Suprapubic skin (tissue), 4 donors: ENCODE data around the gene KDM4B. TPM values are rescaled to one million over a fixed set of nuclear protein-coding genes. Genes with fewer than 3 reads are reported as not detected.

ENCODE experiments used
- DNase-seq, 2 donors: peaks; one replicate each; pipeline ENCODE4 v3.0.0-alpha.2; 2019; ENCODE audit warnings: low spot score in 2 of 2
- H3K27ac ChIP-seq: fragments of 200-600 bp; sonication (generic); one replicate; pipeline ENCODE4 v1.5.1; 2019
- H3K27me3 ChIP-seq: fragments of 200-600 bp; sonication (generic); one replicate; pipeline ENCODE4 v1.5.1; 2019
- H3K36me3 ChIP-seq: fragments of 200-600 bp; sonication (generic); one replicate; pipeline ENCODE4 v1.5.1; 2019
- H3K4me1 ChIP-seq: fragments of 200-600 bp; sonication (generic); one replicate; pipeline ENCODE4 v1.5.1; 2019
- H3K4me3 ChIP-seq: fragments of 200-600 bp; sonication (generic); one replicate; pipeline ENCODE4 v1.5.1; 2019; ENCODE audit warnings: mild to moderate bottlenecking
- H3K9me3 ChIP-seq: fragments of 200-600 bp; sonication (generic); one replicate; pipeline ENCODE4 v1.5.1; 2019
- CTCF ChIP-seq, 2 donors: fragments of 200-600 bp in 1 of 2; fragments of 450-650 bp in 1 of 2; sonication (generic) in 1 of 2; IDR thresholded peaks; one replicate each; pipeline ENCODE4 v1.5.1; 2016 to 2019; ENCODE audit warnings: antibody characterized with exemption in 2 of 2, mild to moderate bottlenecking in 1 of 2, moderate library complexity in 1 of 2
- EP300 ChIP-seq: sonication (generic); formaldehyde crosslinking; IDR thresholded peaks from one replicate; pipeline ENCODE4 v1.6.1; 2017; ENCODE audit warnings: antibody characterized with exemption
- POLR2A ChIP-seq, 2 donors: fragments of 450-650 bp; IDR thresholded peaks; one replicate each; pipeline ENCODE4 v1.6.1; 2017; ENCODE audit warnings: antibody characterized with exemption in 2 of 2, mild to moderate bottlenecking in 2 of 2, moderate library complexity in 2 of 2
- POLR2AphosphoS5 ChIP-seq, 3 donors: sonication (generic); formaldehyde crosslinking; IDR thresholded peaks; one replicate each; pipeline ENCODE4 v1.6.1; 2017; ENCODE audit warnings: antibody characterized with exemption in 3 of 3
- WGBS: methylation state at CpG from one replicate; pipeline ENCODE4 v1.1.5; 2018; 5-methylcytosine and 5-hydroxymethylcytosine counted together
- total RNA-seq, 4 donors: library from RNA; depleted of rRNA; stranded (reverse); fragments of >200 nt; gene quantifications; one replicate each; pipeline ENCODE4 v1.1.0, GENCODE V29; 2016

The KDM4B gene
- total RNA-seq, 4 donors from 2014 or later, result 34.2 to 82.7 (median 48.7) TPM

DNA sequence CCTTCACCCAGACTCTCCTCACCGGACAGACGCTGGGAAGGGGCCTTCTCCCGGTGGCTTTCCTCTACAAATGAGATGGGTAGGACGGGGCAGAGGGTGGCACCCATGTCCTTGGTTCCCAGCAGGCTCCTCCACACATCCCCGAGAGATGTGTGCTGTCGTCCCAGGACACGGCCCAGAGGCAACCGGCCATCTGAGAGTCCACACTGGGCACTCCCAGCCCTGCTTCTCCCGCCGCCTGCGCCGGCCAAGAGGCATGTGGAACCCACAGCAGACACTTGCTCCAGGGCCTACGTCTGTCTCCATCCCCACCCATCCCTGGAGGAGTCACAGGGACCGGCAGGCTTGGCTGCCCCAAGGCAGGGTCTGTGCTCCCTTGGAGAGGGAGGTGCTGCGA, 179.9 kb downstream of the KDM4B start:
- H3K36me3 ChIP-seq, result peaks cover 58% of the 10 kb centered on the region
- TF ChIP-seq EP300 (no peak), POLR2A (IDR thresholded peaks at IDR 0.05) (no peak), POLR2AphosphoS5 (IDR thresholded peaks at IDR 0.05) (no peak), CTCF (IDR thresholded peaks at IDR 0.05) (no peak)
- DNase-seq, result peak in 1 of 2 donors; percentile 61

DNA sequence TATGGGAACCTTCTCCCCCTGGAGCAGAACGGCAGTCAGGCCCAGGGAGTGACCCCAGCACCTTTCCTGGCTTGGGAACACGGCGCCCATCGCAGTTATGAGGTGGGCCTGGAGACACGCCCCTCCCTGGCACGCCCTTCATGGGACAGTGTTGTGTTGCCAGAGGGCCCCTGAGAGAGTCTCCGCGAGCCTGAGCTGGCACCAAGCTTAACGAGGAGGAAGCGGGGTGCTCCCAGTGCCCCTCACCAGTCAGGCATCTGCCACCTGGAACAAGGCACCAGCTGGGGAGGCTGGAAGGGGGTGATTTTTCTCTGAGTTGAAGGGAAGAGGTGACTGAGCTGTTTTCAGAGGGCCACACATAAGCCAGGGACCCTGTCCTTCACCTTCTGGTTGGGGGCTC, 180.6 kb downstream of the KDM4B start:
- Histone ChIP-seq H3K36me3 (peaks cover 51% of the 10 kb centered on the region), H3K9me3 (no peaks in the 10 kb centered on the region), H3K4me1 (peaks cover 27% of the 10 kb centered on the region), H3K4me3 (no peak overlapping the region), H3K27ac (no peak overlapping the region), H3K27me3 (no peaks in the 10 kb centered on the region)
- peak in 1 of 2 donors; percentile 66 for DNase-seq
- TF ChIP-seq EP300 (no peak), POLR2A (IDR thresholded peaks at IDR 0.05) (no peak), POLR2AphosphoS5 (IDR thresholded peaks at IDR 0.05) (no peak), CTCF (IDR thresholded peaks at IDR 0.05) (no peak)
- 39% methylated on average over 10 of the region's 10 CpGs for WGBS

More for the DNA sequence above, 179.9 kb downstream of the KDM4B start:
- 52% methylated on average over 11 of the region's 15 CpGs for WGBS
- Histone ChIP-seq H3K27ac (peak overlapping the region; percentile 85), H3K4me1 (peaks cover 27% of the 10 kb centered on the region), H3K27me3 (no peaks in the 10 kb centered on the region), H3K9me3 (no peaks in the 10 kb centered on the region), H3K4me3 (no peak overlapping the region)

DNA sequence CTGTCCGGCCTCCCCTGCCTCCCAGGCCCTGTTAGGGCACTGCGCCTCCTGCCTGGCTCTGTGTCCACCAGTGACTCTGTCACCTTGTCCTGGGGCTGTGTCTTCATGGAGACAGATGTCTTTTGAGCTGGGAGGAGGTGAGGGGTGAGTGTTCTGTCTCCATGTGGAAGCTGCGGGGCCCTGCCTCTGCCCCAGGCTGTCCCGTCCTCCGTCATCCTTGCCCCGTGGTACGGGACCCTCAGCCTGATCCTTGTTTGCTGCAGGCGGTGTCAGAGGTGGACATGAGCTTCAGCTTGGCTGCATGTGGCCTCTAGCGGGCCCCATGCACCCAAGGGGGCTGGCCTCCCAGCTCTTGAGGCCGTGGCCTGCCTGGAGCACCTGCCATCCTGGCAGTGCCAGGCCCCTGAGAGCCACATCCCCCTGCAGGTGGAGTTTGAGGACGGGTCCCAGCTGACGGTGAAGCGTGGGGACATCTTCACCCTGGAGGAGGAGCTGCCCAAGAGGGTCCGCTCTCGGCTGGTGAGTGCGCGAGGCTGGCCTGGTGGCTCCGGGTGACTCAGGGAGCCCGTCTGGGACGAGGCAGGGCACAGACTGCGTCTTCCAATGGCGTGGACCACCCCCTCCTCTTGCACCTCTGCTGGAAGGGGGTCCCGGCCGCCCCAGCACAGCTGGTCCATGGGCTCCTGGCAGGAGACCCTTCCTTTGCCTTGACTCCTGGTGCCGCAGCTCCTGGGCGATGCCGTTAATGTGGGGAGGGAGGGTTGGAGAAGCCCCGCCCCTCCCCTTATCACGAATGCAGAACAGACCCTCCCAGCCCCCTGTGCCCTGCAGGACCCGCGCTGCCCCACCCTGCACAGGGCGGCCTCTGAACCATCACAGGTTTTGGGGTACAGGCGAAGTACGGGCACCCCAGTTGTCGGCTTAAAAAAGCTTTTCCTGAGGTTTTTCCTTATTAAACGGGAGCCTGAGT, 181.3 kb downstream of the KDM4B start:
- Histone ChIP-seq H3K4me3 (no peak overlapping the region), H3K36me3 (peaks cover 44% of the 10 kb centered on the region), H3K4me1 (peaks cover 27% of the 10 kb centered on the region), H3K27ac (no peak overlapping the region), H3K9me3 (no peaks in the 10 kb centered on the region), H3K27me3 (no peaks in the 10 kb centered on the region)
- DNase-seq, result peak in 1 of 2 donors; percentile 64
- WGBS, result 89% methylated on average over 29 of the region's 36 CpGs
- no peak for TF ChIP-seq EP300
- no peak for TF ChIP-seq CTCF (IDR thresholded peaks at IDR 0.05)
- no peak for TF ChIP-seq POLR2A (IDR thresholded peaks at IDR 0.05)
- no peak for TF ChIP-seq POLR2AphosphoS5 (IDR thresholded peaks at IDR 0.05)

GRCh38 chr19:5150902-5151741, 182.2 kb downstream of the KDM4B start:
- H3K9me3 ChIP-seq, result no peaks in the 10 kb centered on the region

More at GRCh38 chr19:5150902-5151741, 182.2 kb downstream of the KDM4B start:
- WGBS, result 91% methylated on average over 35 of the region's 52 CpGs
- Histone ChIP-seq H3K36me3 (peaks cover 35% of the 10 kb centered on the region), H3K27ac (no peak overlapping the region), H3K4me1 (peaks cover 30% of the 10 kb centered on the region), H3K27me3 (no peaks in the 10 kb centered on the region), H3K4me3 (no peak overlapping the region)
- no peak for TF ChIP-seq POLR2AphosphoS5 (IDR thresholded peaks at IDR 0.05)
- no peak for TF ChIP-seq POLR2A (IDR thresholded peaks at IDR 0.05)
- no peak for TF ChIP-seq CTCF (IDR thresholded peaks at IDR 0.05)
- TF ChIP-seq EP300, result no peak
- DNase-seq, result peak; percentile 51 to 74
